Right ventricle myocardium superior (tissue), 1 donor: ENCODE measurements around the gene GSTT2B. TPM values are rescaled to one million over a fixed set of nuclear protein-coding genes. Genes with fewer than 3 reads are reported as not detected.
"Not testable (repeated sequence)": the region's sequence is repeated elsewhere in the genome, so short reads cannot be mapped to it uniquely, and the experiment has no call there.

ENCODE experiments used
- ATAC-seq: fragments of 200-7000 bp; cut with Tn5 transposase; one replicate; pipeline ENCODE4 v1.9.1; 2020; ENCODE audit warnings: mild to moderate bottlenecking; ENCODE audit not compliant: poor library complexity
- DNase-seq: peaks from one replicate; pipeline ENCODE4 v3.0.0-alpha.2; 2020
- intact Hi-C: fragments of 100-400 bp; cut with DNase I; formaldehyde crosslinking; loops from one replicate; pipeline ENCODE4 v1.11.2; 2022
- long read RNA-seq: library from polyadenylated mRNA; unstranded; transcript quantifications from one replicate; pipeline ENCODE4 v2.0.0, GENCODE V29; 2021
- total RNA-seq: library from RNA; stranded (reverse); fragmentation: NEBNext Ultra II Directional; extraction: Animal tissue kit (Norgen Biotek cat#: 25700); gene quantifications from one replicate; pipeline ENCODE4 v1.2.1, GENCODE V29; 2021
- donor health status: DM: no; HTN: yes; CAD: no; lungs with severe emphysema.

The GSTT2B gene, protein sequence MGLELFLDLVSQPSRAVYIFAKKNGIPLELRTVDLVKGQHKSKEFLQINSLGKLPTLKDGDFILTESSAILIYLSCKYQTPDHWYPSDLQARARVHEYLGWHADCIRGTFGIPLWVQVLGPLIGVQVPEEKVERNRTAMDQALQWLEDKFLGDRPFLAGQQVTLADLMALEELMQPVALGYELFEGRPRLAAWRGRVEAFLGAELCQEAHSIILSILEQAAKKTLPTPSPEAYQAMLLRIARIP
- 3.4 TPM for total RNA-seq
- long read RNA-seq, partial matches to known transcripts: 0 of 2 reads
- long read RNA-seq, other reads (novel, unspliced or antisense): 0 of 2 reads

DNA sequence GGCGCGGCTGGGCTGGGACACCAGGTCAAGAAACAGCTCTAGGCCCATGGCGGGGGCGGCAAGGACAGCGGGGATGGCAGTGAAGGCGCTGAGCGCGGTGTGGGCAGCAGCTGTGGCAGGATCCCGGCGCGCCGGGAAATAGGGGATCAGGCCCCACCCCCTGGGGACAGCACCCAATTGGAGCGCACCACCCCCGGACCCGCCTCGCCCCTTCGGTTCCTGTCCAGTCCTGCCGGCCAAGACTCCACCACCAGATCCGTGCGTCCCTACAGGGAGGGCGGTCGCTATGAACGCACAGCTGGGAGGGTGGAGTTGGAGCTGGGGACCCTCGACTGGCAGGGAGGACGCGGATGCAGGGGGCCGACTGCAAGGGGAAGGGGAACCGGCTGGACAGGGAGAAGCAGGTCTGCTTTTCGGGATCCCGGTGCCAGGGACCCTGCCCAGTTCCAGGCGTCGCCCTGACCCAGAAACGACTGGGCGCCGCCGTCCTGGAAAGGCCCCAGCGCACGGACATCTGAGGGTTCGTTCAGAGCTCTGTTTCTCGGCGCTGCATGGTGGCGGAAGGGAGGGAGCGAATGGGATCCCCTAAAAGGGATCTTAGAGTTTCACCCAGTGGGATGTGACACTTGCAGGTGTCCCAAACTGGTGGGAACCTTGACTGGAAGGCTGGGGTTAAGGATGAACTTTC lies at the start of gene GSTT2B:
TSS of gene GSTT2B (minus strand) at position 112 of the 688 bp plus-strand sequence. CDS start at position 48, 64 bp downstream.
- DNase-seq, intact Hi-C loops: not testable (repeated sequence)
- peak; percentile 90 for ATAC-seq

DNA sequence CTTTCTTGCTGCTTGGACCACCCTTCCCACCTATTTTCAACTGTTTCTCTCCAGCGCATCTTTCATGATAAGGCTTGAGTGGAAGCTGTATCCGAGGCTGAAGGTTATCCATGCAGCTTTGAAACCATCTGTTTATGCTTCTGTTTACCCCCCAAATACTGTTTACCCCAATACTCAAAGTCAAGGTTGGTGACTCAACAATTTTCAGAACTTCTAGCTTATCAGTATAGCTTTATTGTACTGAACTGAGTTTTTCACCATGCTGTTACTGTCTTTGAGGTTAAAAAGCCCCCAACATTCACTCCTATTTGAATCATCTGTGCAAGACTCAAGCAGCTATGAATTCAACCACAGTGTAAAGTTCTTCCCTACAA lies 49.0 kb upstream of the GSTT2B start:
- DNase-seq: no peak
- no peak for ATAC-seq
- intact Hi-C loops: no loop called here

DNA sequence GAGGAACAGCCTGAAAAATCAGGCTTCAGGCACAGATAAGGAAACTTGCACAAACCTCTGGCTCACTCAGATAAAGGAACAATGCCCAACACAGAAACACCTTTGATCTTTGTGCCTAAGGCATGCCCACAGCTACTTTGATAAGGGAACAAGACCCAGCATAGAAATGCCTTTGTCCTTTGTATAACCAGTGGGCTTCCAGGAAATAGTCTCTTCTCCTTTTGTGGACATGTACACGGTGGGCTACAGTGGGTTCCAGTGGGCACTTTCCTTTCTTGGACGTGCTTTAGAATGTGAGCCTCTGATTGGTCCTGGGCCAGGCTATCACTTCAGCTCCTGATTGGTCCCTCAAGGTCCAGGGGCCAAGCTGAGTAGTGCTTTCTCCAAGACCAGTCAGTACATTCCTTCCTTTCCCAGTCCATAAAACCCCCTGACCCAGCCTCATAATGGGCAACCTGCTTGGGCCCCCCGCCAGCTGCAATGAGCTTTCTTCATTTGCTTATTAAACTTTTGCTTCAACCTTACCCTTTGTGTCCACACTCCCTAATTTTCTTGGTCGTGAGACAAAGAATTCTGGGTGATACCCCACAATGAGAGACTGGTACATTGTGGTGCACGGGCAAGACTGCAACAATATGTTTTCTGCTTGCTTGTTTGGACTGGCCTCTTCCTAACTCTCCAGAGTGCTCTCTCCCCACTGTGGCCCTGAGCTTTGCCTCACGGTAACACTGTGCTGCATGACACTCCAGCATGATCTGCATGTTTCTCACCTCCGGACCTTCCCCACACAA lies 48.4 kb upstream of the GSTT2B start:
- intact Hi-C loops: no loop called here
- ATAC-seq (no peak), DNase-seq (no peak)

DNA sequence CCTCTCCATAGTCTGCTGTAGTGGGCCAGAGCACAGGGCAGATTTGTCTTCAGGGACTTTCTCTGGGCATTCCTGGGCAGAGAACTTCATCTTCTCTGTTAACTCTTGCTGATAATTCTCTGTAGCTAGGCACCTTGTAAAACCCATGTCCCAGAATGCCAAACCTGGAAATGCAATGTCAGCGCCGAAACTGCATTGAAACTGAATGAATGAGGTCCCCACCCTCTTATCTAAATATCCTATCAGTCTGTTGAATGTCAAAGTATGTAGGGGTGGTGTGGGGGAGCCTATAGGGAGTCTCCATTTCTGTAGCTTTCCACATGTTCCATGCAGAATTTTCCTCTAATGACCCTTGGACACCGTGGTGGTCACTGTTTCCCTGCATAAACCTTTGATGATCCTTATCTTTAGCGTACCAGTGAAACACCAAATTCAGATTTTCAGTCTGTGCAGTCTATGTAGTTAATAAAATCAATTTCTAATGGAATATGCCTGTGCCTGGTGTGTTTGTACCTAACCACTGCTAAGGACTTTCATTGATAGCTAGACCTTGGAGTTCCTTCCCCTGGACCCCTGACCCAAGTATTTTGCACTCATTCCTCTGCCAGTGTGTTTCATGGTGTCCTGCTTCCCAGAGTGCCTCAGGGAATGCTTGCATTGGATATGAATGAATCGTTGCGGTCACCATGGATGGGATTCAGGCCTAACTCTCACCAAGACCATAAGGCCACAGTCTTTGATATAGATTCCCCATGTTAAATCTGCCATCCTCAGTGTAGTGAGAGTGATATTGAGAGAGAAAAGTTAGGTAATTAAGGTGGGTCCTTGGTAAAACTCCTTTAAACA lies 47.6 kb upstream of the GSTT2B start:
- intact Hi-C loops: no loop called here
- ATAC-seq (no peak), DNase-seq (no peak)

DNA sequence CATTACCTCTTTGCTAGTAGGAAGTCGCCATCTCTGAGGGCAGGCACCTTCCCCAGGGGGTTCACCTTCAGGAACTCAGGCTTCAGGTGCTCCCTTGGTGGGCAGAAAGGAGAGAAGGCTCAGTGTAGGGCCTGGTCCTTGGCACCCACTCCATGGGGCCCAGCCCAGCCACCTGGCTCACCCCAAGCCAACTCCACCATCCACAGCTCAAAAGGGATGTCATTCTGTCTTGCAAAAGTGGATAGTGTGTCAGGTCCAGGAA lies 47.0 kb upstream of the GSTT2B start:
- DNase-seq: no peak
- ATAC-seq: no peak
- intact Hi-C loops: no loop called here

DNA sequence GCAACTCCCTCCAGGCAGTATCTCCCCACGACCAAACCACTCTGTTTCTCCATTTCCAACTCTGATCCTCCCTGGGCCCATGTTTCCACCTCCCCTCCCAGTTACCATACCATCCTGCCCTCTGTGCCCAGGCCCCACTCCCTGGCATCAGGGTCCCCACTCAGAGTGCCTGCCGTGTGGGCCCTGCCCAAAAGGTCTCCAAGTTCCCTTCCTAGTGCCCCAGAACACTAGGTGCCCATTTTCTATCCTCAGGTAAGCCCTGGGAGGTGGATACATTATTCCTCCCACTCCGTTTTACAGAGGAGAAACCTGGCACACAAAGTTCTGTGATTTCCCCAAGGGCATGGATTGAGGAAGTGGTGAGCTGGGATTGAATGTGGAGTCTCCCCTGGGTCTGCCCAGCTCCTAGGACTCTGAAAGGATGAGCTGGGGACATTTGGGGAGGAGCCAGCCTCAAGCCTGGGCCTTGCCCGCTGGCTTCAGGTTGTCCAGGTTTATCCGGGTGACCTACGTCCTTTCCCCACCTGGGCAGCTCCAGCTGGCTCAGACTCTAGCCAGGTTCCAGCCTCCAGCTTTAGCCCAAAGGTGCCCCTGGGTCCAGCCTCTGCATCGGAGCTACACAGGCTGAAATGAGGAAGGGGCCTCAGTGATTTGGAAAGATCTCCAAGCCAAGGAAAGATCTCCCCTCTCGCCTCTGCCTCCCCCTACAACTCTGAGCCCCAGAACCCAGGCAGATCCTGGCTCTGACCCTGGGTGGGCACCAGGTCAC lies 46.4 kb upstream of the GSTT2B start:
- ATAC-seq: no peak
- DNase-seq: no peak
- intact Hi-C loops: no loop called here

DNA sequence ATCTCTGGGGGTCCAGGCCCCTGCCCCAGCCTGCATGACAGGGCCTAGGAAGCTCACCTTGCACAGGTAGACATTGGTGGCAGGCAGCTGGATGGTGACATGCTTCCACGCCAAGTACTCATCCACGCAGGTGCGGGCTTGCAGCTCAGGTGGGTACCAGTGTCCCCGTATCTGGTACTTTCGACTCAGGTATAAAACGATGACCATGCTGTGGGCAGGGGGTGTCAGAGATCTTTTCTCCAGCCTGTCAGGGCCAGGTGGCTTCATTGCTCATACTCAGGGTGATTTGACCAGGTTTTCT lies 45.9 kb upstream of the GSTT2B start:
- DNase-seq (no peak), ATAC-seq (no peak)
- intact Hi-C loops: no loop called here

DNA sequence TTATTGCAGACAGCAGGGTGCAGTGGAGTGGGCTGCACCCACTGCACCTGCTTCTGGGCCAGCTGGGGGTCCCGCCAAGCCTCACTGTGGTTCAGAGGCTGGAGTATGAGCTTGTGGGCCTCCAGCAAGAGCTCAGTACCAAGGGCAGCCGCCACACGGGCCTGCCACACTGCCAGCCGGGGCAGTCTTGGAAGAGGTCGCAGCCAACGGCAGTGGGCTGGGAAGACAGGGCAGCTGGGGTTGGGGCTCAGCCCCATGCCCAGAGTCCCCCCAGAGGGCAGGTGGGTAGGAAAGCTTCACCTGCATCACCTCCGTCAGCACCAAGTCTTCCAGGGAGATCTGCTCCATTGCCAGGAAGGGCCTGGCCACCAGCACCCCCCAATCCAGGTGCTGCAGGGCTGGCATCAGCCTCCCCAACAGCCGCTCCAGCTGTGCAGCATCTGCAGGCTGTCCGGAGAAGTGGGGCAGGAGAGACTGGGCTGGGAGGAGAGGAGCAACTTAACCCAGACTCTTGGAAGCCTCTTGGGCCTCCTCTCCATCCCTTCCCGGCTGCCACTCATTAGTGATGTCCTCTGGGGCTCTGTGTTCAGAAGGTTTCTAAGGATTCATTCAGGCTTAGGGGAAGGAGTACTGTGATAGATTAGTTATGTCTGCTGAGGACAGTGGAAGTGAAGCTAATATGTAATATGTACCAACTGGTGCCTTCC lies 45.4 kb upstream of the GSTT2B start:
- ATAC-seq (no peak), DNase-seq (no peak)
- intact Hi-C loops: no loop called here

DNA sequence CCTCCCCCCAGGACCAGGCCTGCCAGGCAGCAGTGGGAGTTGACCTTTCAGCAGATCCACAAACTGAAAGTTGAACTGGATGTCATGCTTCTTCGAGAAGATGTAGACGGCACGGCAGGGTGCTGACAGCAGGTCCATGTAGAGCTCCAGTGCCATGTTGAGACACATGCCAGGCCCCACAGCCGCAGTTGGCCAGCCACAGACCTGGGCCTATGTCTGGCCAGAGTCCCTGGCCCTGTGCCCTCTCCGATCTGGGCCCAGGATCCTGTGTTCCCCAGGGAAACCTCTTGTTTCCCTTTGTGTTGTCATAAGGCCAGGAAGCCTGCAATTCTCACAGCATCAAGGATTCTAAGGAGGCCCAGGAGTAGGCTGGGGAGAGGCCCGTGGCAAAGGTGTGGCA lies 44.2 kb upstream of the GSTT2B start, which contains the start of gene GSTT4:
TSS of gene GSTT4 (minus strand) at position 253 of the 400 bp plus-strand sequence. CDS start at position 156, 97 bp downstream.
- peak; percentile 95 for ATAC-seq
- peak; percentile 92 for DNase-seq
- intact Hi-C loops: no loop called here

DNA sequence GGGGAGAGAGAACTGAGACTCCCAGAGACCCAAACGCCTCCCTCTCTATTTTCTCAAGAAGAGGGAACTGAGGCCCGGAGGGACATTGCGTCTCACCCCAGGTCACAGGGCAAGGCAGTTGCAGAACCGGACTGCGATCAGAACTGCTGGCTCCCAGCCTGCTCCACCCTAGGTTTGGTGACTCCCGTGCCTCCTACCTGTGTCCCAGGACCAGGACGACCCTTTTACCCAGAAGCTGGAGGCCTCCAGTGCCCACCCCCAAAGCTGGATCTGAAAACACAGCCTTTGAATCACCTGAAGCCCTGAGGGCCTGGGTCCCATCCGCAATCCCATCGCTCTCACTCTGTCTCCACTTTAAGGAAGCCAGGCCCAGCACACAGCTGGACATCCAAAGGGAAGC lies 42.9 kb upstream of the GSTT2B start:
- ATAC-seq (no peak), DNase-seq (no peak)
- intact Hi-C loops: loop anchor here (5.0 kb wide), 1 partner anchor 168 kb away; no protein-coding TSS in a partner anchor

DNA sequence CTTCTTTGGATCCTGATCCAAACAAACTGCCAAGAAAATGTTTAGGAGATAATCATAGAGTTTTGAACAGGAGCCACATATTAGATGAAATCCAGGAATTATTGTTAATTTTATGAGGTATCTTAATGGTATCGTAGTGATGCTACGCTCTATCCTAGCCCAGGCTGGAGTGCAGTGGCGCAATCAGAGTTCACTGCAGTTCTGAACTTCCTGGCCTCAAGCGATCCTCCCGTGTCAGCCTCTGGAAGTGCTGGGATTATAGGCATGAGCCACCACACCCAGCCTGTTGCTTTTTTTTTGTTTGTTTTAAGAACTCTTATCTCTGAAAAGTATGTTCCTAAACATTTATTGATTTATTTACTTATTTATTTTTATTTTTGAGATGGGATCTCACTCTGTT lies 41.9 kb upstream of the GSTT2B start:
- intact Hi-C loops: loop anchor here (5.0 kb wide), 1 partner anchor 169 kb away; no protein-coding TSS in a partner anchor
- DNase-seq: no peak
- no peak for ATAC-seq

DNA sequence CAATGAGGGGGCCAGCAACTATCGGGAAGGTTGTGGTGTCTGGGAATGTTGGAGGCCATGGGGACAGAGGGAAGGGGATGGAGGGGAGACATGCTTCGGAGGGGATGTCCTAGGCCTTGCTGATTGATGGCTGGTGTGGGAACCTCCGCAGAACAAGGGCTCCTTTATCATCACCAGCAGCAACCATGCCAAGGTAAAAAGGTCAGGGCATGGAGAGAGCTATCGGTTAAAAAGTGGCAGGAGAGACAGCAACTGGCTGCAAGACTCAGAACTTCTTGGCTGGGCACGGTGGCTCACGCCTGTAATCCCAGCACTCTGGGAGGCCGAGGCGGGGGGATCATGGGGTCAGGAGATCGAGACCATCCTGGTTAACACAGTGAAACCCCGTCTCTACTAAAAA lies 41.3 kb upstream of the GSTT2B start:
- ATAC-seq (peak; percentile 36), DNase-seq (no peak)
- intact Hi-C loops: loop anchor here (5.0 kb wide), 1 partner anchor 170 kb away; no protein-coding TSS in a partner anchor

DNA sequence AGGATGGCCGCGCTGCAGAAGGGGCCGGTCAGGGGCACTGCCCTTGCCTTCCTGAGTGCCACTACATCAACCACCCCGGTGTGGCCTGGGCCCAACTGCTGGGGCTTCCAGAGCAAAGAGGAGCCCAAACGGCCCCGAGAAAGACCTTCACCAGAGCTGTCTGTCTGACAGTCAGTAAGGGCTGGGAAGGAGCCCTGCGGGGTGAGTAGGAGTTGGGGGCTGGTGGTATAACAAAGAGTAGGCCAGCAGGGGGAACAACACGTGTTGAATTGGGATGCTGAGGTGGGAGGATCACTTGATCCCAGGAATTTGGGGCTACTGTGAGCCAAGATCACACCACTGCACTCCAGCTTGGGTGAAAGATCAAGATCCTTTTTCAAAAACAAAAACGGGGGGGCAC lies 40.3 kb upstream of the GSTT2B start:
- ATAC-seq: no peak
- no peak for DNase-seq
- intact Hi-C loops: loop anchor here (5.0 kb wide), 1 partner anchor 171 kb away; no protein-coding TSS in a partner anchor

DNA sequence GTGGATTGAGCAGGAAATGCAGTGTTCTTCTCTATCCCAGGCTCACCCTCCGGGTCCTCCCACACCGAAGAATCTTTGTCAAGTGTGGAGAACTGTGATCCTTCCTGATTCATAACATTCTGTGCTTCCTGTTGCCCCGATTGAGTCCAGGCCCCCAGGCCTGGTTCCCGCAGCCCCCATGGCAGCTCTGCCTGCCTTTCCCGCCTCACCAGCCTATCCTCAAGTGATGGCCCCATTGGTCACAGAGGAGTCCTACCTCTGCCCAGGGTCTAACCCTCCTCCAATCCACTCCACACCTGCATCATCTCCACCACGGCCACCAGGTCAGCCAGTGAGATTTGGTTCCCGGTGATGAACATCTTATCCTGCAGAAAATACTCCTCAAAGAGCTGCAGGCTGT lies 38.8 kb upstream of the GSTT2B start:
- ATAC-seq, DNase-seq: not testable (repeated sequence)
- intact Hi-C loops: loop anchor here (5.0 kb wide), 1 partner anchor 173 kb away; no protein-coding TSS in a partner anchor

DNA sequence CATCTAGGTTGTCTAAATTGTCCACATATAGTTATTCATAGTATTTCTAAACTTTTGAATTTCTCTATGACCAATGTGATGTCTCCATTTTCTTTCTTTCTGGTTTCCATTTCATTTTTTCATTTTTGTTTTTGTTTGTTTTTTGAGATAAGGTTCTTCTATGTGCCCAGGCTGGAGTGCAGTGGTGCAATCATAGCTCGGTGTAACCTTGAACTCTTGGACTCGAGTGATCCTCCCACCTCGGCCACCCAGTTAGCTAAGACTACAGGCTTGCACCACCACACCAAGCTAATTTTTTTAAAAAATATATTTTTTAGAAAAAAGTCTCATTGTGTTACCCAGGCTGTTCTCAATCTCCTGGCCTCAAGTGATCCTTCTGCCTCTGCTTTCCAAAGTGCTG lies 36.1 kb upstream of the GSTT2B start:
- ATAC-seq (no peak), DNase-seq (no peak)
- intact Hi-C loops: no loop called here

DNA sequence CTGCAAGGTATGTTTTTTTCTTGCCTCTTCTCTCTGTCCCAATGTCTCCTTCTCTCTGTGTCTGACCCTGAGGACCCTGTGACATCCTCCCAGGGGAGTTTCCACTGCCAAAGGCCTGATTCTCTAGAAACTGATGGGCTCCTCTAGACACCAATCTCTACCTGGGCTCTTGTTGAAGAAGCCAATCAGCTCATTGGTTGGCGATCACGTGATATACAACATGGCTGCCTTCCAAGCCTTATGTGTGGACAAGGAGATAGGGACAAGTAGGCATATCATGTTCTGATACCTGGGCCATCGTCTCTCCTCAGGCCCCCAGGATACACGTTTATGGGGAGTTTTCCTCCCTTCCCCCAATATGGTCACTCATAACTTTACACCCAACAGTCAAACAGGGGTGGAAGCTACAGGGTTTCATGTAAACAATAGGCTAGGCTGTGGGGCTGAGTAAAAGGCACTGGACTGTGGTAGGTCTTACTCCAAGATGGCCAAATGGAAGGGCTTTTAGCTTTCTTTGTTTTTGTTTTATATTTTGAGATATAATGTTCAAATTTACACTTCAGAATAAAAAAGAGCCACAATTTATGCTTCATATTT lies 32.7 kb upstream of the GSTT2B start:
- intact Hi-C loops, ATAC-seq, DNase-seq: not testable (repeated sequence)

DNA sequence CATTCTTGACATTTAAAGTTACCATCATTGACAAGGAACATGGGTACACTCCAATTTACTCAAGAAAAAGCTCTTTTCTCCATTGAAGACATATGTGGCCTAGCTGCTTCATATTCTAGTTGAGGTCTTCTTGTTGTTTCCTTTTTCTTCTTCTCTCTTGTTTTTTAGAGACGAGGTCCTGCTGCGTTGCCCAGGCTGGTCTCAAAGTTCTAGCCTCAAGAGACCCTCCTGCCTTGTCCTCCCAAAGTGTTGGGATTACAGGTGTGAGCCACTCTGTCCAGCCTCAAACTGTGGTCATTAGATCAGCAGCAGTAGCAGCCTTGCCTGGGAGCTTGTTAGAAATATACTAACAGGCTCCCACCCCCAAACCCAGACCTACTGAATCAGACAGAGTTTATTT lies 32.1 kb upstream of the GSTT2B start:
- ATAC-seq, DNase-seq, intact Hi-C loops: not testable (repeated sequence)
